NCI-H748 (cell line): ENCODE results near the gene TMEM200C.

ENCODE experiments used
- DNase-seq: peaks from one replicate; lab custom pipeline; 2025; ENCODE audit not compliant: unreplicated experiment; lab: John Stamatoyannopoulos, UW

Gene TMEM200C

DNA sequence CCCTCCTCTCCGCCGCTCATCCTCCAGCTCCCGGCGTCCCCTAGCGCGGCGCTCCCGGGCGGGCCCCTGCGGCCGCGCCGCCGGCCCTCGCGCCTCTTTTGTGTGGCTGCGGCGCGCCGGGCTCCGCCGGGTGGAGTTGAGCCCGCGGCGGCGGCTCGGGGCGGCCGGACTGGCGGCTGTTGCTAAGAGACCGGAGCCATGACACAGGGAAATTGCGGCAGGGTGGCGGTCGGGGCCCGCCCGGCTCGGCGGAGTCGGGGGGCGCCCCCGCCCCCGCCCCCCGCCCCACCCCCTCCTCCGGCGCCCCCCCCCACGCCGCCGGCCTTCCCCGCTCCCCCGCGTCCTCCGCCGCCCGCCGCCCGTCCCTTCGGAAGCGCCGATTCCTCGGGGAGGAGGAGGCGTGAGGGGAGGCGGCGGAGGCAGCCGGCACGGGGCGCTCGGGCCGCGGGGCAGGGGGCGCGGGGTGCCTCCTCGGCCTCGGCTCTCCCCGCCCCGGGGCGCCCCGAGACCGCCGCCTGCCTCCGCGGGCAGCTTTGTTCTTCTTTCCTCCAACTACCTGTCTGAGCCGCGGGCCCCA is at the start of gene TMEM200C:
Gene TMEM200C, minus strand, starts transcription at position 224 of the 577 bp plus-strand sequence. CDS start 3,459 bp downstream, outside the sequence.
- DNase-seq: peak; percentile 78

DNA sequence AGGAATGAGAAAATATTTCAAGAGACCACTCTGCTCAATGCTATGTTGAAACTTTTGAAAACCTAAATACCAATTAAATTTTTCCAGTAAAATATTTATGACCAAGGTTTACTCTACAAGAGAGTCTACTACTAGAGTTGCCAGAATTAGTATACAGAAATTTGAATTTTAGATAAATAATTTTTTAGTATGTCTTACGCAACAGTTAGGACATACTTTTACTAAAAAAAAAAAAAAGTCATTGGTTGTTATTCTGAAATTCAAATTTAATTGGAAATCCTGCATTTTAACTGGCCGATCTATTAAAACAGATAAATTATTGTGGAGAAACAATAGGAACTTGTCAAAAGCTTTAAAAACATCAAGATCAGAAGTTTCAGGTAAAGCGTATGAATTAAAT is 49.1 kb upstream of the TMEM200C start:
- DNase-seq: no peak

DNA sequence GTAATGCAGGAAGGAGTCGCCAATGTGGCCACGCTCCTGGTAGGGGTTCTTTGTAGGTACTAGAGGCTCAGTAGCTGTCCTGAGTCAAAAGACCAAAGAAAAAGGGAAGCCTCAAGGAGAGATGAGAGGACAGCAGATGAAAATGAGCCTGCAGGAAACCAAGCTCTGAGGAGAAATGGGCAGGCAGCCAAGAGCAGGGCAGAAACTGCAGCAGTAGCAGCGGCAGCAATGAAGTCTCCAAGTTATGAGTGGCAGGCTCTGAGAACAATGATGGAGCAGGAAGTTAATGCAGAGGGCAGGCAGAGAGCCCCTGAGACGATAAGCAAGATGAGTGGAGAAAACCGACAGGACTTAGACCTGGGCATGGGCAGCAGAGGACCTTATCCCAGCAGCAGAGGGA is 48.2 kb upstream of the TMEM200C start:
- DNase-seq: peak; percentile 32

DNA sequence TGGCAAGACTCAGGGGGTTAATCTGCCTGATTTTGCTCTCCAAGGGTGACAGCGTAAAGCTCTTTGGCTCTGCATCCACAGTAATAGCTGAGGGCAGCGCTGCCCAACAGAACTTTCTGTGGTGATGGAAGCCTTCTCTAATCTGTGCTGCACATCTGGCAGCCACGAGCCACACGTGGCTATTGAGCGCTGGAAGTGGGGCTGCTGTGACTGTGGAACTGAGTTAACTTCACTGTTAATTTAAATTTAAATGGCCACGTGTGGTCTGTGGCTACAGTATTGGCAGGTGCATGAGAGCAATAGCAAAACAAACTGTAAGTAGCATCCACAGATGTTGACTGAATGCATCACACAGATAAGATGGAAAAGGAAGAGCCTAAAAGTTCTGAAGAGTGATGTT is 47.3 kb upstream of the TMEM200C start:
- DNase-seq: no peak

DNA sequence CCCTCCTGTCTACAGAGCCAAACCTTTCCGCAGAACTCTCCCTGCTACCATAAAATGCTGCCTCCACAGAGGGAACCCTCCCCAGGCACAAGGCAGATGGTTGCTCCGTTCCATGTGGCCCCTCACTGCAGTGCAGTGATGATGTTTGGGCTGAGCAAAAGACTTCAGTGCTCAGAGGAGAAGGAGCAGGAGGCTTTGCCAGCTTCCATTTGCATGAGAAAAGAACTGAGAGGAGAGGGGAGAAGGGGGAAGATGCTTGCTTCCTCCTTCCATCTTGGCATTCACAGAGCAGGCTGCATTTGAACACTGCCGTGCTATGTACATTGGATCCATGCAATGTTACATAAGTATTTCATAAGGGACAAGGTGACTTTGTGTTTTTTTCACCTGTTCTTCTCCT is 46.6 kb upstream of the TMEM200C start:
- no peak for DNase-seq

DNA sequence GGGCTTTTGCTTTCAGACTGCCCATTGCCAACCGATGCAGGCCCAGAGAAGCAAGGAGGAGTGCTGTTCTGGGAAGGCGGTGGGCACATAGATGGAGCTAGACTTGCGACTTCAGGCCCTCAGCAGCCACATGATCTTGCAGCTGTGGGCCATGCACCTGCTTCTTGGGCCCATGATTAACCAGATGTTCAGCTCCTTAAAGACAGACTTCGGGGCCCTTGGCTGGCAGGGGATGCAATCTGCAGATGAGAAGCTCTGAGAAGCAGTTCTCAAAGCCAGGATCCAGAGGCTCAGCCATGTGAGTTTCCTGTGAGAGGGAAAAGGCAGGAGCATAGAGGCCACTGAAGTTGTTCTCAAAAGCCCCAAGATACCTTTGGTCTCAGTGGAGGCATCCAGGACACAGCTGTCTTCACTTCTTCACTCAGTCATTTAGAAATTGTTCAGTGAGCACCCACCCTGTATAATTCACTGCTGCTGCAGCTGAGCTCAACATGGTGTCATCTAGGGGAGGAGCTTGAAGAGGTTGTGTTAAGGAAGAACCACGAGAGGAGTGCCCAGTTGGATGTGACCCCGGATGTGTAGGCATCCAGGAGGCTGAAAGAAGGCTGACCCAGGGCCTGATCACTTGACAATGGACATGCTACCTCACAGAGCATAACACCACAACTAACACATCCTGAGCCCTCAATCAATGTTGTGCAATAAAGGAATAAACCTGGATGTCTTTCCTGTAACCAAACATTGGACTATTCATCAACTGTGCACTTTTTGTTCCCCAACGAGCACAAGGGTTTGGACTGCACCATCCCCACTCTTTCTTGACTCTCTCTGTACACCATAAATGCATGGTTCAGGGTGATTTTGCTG is 44.7 kb upstream of the TMEM200C start:
- DNase-seq: no peak

DNA sequence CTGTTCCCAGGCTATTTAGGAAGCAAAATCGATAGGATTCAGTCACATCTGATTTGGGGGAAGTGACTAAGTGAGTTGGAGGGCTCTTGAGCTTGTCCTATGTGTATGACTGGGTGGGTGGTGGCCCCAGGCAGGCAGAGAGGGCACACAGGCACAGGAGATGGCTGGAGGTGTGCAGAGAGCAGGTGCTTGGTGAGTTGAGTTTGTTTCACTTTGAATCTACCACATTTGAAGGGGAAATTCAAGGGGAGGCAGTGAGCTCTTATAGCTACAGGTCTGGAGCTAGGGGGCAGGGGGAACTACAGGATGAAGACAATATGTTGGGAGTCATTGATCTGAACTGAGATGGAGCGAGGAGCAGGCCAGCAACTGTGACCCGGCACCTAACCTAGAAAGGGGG is 42.5 kb upstream of the TMEM200C start:
- DNase-seq: no peak

DNA sequence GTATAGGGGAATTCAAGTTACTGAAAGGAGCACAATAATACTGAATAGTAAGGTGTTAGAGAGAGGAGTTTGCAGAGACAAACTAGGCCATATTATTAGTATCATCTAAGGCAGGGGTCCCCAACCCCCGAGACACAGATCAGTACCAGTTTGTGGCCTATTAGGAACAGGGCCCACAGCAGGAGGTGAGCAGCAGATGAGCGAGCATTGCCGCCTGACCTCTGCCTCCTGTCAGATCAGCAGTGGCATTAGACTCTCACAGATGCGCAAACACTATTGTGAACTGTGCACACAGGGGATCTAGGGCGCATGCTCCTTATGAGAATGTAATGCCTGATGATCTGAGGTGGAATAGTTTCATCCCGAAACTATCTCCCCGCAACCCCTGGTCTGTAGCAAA is 41.8 kb upstream of the TMEM200C start:
- no peak for DNase-seq

DNA sequence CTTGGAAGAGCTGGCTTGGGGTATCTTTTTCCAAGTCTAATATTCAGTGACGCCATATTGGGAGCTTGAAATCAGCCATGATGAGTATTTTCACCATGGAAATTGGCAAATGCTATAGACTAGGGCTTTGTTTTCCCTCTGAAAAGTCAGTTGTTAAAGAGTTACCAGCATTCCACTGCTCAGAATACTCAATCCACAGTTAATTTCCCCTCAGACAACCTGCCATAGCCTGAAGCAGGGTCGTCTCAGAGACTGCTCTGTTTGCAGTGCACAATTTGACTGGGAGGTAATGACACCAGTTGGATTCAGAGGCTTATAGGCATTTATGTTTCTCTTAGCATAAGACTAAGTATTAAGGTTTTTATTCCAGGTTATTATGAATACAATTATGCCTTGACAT is 35.5 kb upstream of the TMEM200C start:
- DNase-seq: no peak

DNA sequence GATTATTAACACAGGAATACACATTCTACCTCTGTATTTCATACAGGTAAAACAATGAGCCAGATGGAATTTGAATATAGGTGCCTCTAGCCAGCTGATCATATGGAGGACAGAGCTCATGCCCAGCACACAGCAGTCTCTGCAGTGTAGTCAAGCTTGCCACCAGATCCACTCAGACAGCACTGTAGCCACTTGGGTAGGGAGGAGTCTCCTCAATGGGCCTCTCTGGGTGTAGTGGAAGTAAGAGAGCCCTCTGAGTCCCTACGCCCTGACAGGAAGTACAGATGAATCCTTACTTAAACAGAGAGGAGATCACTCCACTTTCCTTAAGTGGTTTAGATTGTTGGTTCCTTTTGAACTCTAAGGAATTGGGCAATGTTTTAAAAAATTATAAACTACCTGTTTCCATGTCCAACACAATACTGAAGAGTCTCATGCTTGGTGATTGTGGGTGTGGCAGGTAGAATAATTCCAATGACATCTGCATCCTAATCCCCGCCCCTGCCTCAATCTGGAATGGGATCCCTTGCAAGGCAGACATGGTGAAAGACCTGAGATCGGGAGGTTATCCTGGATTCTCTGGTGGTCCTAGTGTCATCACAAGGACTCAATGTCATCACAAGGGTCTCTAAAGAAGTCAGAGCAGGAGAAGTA is 23.0 kb upstream of the TMEM200C start:
- no peak for DNase-seq

DNA sequence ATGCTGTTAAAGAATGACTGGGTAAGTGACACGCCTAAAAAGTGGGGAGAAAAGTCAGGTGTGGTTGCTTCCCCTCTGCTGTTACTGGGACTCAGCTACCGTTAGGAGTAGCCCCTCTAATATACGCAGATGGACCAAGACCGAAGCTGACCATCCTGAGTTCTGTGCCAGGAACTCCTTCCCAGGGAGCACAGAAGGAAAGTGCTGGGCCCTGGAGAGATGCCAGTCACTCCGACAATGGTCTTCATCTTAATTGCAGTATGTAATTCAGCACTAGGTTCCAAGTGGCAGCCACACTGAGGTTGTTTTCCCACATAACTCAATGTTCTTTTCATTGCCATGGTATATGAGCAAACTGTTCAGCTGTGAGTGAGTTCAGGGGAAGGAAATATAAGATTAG is 19.6 kb upstream of the TMEM200C start:
- no peak for DNase-seq

DNA sequence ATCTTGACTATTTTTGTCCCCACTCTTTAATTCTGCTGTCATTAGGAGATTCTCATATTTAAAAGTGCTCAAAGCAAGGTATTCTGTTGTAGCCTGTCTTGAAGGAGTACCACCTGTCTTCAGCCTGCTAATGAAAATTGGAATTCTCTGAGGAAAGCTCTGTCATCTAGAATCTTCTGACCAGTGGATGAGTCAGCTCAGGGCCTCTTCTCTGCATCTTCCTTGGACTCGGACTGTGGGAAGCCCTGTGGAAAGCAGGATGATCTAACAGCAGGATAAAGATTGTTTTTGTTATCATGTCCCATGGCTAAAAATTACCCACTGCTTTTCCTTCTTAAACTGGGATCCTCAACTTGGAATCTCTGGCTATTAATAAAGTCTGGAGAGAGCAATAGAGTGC is 18.7 kb upstream of the TMEM200C start:
- no peak for DNase-seq

DNA sequence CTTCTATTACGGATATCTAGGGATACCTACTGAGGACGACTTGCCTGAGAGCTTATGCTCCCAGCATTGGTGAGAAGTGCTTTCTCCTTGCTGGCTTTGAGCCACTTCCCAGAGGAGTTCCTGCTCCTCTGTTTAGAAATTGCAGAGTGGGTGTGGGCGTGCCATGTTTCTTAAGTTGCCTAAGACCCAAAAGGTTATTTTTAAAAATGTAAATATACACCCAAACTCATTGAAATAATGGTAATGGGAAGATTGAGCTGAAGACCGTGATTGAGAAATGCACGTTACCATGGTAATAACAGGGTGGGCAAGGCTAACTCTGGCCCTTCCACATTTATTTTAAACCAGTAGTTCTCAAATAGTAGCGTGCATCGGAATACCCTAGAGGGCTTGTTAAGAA is 17.2 kb upstream of the TMEM200C start:
- DNase-seq: no peak

DNA sequence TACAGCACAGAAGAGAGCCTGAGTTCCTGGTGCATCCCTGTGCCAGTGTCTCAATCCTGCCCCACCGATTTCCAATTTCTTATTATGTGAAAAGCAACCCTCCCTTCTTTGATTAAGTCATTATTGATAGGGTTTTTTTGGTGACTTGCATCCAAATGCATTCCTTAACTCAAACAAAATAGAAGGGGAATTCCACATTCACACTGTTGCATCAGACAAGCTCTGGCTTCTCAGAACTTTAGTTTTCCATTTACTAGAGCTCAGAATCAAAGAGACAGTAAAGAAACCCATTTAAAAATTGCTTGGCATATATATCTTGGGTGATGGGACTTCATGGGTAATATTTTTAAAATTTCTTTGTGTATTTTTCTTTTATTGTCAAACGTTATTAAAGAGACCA is 13.8 kb upstream of the TMEM200C start:
- DNase-seq: no peak

DNA sequence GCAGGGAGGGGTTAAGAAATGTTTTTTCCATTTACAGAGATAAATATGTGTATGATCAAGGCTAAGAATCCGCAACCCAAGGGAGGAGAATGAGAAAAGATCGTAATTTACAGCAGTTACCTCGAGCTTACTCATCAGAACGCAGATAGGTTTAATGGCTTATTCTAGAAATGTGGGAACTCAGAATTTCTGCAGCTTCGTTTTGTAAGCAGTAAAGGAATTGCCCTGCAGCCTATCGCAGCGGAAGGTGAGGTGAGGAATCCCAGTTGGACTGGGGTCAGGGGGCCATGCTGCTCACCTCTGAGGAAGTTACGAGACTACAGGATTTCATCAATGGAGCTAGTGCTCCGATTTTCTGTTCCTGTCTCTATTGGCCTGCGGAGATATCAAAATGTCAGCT is 8.1 kb upstream of the TMEM200C start:
- DNase-seq: no peak

DNA sequence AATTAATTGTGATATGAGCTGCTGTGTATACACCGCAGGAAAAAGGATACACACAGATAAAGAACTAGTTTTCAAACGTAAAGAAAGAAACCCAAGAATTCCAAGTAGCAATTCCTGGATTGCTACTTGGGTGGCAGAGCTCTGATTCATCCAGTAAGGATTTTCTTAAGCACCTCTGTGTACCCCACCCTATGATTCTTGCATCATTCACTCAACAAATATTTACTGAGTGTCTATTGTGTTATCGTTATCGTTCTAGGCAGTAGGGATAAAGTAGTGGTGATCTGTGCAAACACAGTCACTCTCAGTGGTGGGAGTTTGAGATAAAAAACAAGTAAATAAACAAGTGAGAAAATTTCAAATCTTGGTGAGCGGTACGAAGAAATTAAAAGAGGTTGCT is 4.9 kb upstream of the TMEM200C start:
- peak; percentile 56 for DNase-seq

DNA sequence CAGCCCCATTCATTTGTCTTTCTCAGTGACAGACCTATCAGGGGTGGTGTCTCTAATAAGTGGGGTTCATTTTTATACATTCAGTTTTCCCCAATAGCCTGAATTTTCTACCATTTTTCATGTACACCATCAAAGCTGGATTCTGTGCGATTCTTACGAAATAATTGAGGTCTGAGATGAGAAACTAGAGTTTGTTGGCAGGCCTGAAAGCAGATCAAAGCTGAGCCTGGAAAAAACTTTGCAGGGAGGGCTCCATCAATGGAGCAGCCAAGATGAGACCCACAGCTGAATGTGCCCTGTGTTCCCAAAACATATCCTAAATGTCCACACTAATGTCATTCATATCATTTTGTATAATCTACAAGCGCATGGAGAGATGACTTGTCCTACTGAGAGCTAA is 4.5 kb upstream of the TMEM200C start:
- no peak for DNase-seq

DNA sequence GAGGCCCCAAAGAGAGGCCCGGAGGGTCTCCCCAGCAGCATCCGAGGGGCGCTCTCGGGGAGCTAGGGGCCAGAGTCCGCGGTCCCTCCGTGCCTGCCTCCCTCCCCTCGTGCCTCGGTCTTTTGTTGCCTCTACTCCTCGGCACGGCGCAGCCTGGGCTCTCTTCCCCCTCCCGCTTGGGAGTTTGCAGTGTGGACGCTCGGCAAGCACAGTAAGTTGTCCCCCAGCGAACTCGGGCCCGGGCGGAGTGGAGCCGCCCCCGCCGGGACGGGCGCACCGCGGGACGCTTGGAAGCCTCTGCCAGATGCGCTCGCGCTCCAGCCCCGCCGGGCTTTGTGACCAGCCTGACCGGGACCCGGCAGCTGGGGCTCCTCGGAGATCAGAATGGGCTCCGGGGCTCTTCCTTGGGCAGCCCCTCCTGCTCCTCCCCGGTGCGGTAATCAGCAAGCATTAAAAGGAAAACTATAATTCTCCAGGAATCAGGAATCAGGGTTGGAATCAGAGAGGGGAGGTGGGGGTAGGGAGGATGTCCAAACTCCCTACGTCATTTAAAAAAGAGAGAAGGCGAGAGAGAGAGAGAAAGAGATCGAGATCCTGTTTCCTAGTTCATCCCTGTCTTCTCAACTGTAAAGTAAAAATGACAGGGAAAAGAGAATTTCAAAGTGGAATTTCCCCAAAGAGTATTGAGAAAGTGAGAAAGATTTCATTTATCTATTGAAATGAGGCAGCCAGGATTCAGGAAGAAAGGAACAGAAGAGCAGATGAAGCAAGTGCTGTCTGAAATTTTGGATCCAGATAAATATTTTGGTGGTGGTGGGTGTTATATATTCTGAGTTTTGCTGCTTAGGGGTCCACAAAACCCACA is 786 bp upstream of the TMEM200C start:
- DNase-seq: peak; percentile 64

DNA sequence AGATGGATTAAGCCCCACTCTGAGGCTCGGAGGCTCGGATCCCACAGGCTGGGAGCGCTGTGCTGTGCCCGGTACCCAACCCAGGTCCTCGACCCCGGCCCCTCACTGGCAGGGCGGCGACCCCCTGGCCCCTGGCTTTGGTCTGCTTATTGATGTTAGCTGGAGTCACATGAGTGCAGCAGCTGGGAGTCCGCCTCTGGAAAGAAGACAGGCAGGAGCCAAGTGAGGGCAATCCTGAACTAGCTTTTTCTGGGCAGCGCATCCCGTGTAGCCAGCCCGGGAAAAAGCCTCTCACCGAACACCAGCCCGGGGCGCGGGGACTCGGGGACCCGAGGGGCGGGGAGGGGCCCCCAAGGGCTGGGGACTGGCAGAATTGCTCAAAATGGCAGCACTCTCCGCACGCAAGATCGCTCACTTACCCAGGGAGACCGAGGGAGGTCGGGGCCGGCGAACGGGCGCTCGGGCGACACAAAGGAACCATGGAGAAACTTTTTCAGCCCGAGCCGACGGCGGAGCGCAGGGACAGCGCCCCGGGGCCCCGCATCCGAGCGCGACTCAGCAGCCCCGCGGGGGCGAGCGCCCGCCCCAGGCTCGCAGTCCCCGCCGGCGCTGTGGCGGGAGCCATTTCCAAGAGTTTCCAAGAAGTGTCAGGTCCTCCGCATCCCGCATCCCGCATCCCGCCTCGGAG is 567 bp downstream of the TMEM200C start:
- peak; percentile 63 for DNase-seq

DNA sequence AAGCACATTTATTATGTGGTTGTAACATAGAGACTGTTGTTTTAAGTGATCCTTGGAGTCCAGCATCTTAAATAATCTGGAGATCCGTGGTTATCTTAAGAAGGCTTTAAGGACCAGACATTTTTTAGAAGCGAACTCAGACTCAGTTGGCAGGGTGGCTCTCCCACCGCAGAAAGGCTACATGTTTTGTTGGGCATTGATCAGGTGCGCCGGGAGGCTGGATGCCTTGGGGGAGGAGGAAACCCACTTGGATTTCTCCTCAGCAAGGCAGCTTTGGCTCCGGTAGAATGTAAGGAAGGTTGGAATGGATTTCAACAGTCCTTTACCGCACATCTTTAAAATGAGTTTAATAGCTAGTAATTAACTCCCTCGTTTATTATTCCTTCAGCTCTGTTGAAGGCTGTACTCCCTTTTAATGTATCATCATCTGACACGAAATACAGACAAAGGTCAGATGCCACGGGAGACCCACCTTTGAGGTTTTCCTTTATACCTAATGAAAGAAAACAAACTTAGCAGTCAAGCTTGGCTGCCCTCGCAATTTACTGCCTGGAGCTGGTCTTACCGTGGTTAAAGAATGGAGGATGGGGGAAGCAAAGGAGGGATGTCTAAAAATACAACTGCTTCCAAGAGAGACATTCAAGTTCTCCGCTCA is 1.2 kb downstream of the TMEM200C start:
- DNase-seq: peak; percentile 49
